Neutrophil (primary cell): ENCODE results near the gene CACTIN.

Experiments
- H3K27ac ChIP-seq: fragments of 200-600 bp; sonication (generic); 2 replicates; pipeline ENCODE4 v1.5.1; 2016; ENCODE audit warnings: mild to moderate bottlenecking, moderate library complexity
- H3K27me3 ChIP-seq: fragments of 200-600 bp; sonication (generic); 2 replicates; pipeline ENCODE4 v1.6.0; 2016; ENCODE audit warnings: mild to moderate bottlenecking
- H3K36me3 ChIP-seq: fragments of 200-600 bp; sonication (generic); 2 replicates; pipeline ENCODE4 v1.5.1; 2017
- H3K4me1 ChIP-seq, 2 experiments: fragments of 200-600 bp in 1 of 2; sonication (generic) in 1 of 2; 1 replicate in 1 of 2; 2 replicates in 1 of 2; pipeline versions ENCODE4 v1.5.1 to v1.6.1; 2013 to 2016; ENCODE audit warnings: low read depth in 1 of 2, low read length in 1 of 2, mild to moderate bottlenecking in 1 of 2, moderate library complexity in 1 of 2; ENCODE audit not compliant: control insufficient read depth in 1 of 2, insufficient read depth in 1 of 2
- H3K4me3 ChIP-seq, 2 experiments: fragments of 200-600 bp in 1 of 2; sonication (generic) in 1 of 2; 1 replicate in 1 of 2; 2 replicates in 1 of 2; pipeline ENCODE4 v1.5.1; 2013 to 2016; ENCODE audit warnings: low read depth in 1 of 2, low read length in 1 of 2, mild to moderate bottlenecking in 1 of 2, moderate library complexity in 1 of 2
- H3K9me3 ChIP-seq: fragments of 200-600 bp; sonication (generic); 2 replicates; pipeline ENCODE4 v1.5.1; 2016
- CTCF ChIP-seq: fragments of 200-600 bp; sonication (generic); IDR thresholded peaks from 2 replicates; pipeline ENCODE4 v1.5.1; 2016; ENCODE audit warnings: antibody characterized with exemption

CACTIN gene

GRCh38 chr19:3626473-3627350 is at the start of gene CACTIN:
Gene CACTIN, minus strand, starts transcription at chr19:3626790. Its CDS starts 28 bp downstream, at chr19:3626762.
- TF ChIP-seq CTCF, result peak; percentile 39
- Histone ChIP-seq H3K9me3 (no peaks in the 10 kb centered on the region), H3K36me3 (peaks cover 27% of the 10 kb centered on the region), H3K4me1 (peaks cover 14 to 25% of the 10 kb centered on the region in 2 experiments), H3K27ac (peak within 1 kb of the TSS; percentile 89), H3K27me3 (no peaks in the 10 kb centered on the region), H3K4me3 (peak within 1 kb of the TSS; percentile 83 to 99)

- Histone ChIP-seq H3K4me1 (peaks cover 10 to 16% of the 10 kb centered on the region in 2 experiments), H3K27me3 (peaks cover 30% of the 10 kb centered on the region), H3K9me3 (no peaks in the 10 kb centered on the region), H3K4me3 (no peak overlapping the region), H3K36me3 (no peaks in the 10 kb centered on the region), H3K27ac (no peak overlapping the region)
- TF ChIP-seq CTCF, result no peak
Observed at GRCh38 chr19:3674784-3675543, 48.4 kb upstream of the CACTIN start.

DNA sequence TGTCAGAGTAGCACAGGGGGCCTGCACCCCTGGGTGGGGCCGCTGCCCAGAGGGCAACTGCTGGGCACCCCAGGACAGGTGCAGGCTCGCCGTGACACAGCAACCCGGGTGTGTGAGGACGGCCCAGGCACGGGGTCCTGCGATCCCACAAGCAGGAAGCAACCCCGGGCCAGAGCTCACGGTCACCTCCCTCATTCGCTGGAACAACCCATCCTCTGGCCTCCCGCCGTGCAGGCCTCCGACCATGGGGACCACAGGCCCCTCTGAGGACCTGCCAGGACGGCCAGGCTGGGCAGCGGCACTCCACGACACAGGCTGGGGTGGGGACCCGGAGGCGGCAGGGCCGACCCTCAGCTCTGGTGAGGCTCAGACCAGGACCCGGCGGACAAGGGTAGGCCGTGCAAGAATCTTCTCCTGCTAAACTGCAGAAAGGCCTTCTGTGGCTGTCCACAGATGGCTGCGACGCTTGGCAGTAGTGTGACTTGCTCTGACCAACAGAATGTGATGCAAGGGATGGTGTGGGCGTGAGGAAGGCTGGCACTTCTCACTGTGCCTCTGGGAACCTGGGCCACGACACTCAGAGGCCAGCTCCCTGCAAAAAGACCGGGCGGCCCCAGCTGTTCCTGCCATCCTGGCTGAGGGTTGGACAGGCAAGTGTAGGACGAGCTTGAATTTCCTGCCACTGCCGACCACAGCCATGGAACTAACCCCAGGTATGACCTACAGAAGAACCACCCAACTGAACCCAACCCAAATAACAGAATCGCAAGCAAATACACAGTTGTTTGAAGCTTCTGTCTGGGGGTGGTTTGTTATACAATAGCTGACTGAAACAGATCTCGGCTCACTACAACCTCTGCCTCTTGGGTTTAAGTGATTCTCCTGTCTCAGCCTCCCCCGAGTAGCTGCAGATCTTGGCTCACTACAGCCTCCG is 47.2 kb upstream of the CACTIN start:
- Histone ChIP-seq H3K4me1 (peaks cover 10 to 16% of the 10 kb centered on the region in 2 experiments), H3K4me3 (no peak overlapping the region), H3K9me3 (no peaks in the 10 kb centered on the region), H3K27me3 (peaks cover 30% of the 10 kb centered on the region), H3K27ac (no peak overlapping the region), H3K36me3 (no peaks in the 10 kb centered on the region)
- TF ChIP-seq CTCF, result no peak

DNA sequence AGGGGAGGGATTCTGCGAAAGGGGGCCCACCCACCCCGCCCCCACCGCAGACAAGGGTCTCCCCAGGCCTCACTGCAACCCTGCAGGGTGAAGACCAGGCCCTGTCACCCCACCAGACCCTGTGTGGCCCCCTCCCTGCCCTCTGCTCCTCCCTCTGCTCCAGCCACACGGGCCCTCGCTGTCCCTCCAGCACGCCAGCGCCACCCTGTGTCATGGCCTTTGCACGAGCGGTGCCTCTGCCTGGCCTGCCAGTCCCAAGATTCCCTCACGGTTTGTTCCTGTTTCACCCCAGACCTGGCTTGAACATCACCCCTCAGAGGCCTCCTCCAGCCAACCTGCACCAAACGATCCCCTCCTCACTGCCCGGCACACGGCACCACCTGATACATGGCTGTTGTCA is 46.4 kb upstream of the CACTIN start:
- H3K27ac ChIP-seq, result no peak overlapping the region
- peaks cover 30% of the 10 kb centered on the region for H3K27me3 ChIP-seq
- peaks cover 10 to 16% of the 10 kb centered on the region in 2 experiments for H3K4me1 ChIP-seq
- no peak for TF ChIP-seq CTCF
- peaks cover 5% of the 10 kb centered on the region for H3K36me3 ChIP-seq
- no peaks in the 10 kb centered on the region for H3K9me3 ChIP-seq
- H3K4me3 ChIP-seq, result no peak overlapping the region

DNA sequence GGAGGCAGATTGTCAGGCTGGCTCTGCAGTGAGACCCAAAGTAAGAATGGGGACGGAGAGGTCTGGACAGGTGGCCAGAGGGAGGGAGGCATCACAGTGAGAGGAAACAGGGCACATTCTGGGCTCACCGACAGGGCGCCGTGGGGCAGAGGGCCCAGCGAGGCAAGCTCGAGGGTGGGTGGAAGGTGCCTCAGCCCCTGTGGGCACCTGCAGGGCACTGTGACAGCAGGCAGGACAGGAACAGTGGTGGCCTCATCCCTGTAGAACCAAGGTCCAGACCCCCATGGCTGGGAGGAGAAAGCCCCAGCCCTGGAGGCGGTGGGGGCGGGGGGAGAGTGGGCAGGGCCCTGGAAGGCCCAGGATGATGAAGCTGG is 46.0 kb upstream of the CACTIN start:
- peaks cover 10 to 16% of the 10 kb centered on the region in 2 experiments for H3K4me1 ChIP-seq
- H3K36me3 ChIP-seq, result peaks cover 5% of the 10 kb centered on the region
- no peaks in the 10 kb centered on the region for H3K9me3 ChIP-seq
- H3K27me3 ChIP-seq, result peaks cover 30% of the 10 kb centered on the region
- no peak overlapping the region for H3K27ac ChIP-seq
- TF ChIP-seq CTCF, result no peak
- H3K4me3 ChIP-seq, result no peak overlapping the region
